Loucy (cell line): Measurements from ENCODE around the gene FAM131B.

ENCODE experiments used
- EZH2phosphoT487 ChIP-seq: fragments of 200-600 bp; IDR thresholded peaks from 2 replicates; pipeline ENCODE4 v1.6.1; 2018; ENCODE audit warnings: antibody characterized with exemption, mild to moderate bottlenecking, moderate library complexity, borderline replicate concordance
- TF ChIP-seq, protein P1 (sequence below): fragments of 200-600 bp; sonication (generic); conservative IDR thresholded peaks from 2 replicates; pipeline ENCODE4 v1.5.1; 2014; ENCODE audit warnings: mild to moderate bottlenecking, antibody characterized with exemption, low read length

DNA sequence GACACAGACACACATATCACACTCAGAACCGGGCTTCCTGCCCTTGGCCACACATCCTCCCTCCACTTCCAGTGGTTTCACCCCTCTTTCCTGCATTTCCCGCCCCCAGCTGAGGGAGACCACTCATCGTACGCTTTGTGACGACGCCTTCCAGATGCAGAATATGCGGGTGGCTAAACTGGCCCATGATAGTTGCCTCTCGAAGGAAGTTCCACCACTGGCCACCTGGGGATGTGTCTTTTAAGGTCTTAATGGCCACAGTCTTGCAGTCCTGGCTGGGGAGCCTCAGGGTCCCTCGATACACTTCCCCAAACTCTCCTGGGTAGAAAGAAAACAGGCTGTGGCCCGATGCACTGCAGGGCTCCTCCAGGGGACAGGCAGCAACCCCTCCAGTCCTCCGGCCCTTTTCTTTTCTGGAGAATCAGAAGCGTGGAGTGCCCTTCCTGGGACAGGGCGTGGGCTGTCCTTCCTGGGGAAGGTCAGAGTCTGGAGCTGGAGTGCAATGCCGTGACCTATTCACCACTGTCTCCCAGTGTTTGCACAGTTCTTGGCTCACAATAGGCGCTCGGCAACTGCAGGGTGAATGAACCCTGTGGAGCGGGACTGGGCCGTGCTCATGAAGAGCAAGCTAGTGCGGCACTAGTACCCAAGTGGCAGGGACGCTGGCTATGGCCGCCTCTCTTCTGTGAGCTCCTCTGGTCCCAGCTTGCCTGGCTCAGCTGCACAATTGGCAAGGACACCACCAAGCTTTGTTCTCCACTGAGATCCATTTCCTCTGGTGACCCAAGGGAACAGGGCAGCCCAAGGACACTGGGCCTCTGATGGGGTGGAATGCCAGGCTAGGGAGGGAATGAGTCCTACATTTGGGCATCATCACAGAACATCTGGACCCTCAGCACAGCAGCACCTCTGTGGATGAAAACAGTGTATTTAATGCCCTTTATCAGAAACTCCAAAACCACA lies 33.0 kb upstream of the FAM131B start:
- TF ChIP-seq, protein P1, sequence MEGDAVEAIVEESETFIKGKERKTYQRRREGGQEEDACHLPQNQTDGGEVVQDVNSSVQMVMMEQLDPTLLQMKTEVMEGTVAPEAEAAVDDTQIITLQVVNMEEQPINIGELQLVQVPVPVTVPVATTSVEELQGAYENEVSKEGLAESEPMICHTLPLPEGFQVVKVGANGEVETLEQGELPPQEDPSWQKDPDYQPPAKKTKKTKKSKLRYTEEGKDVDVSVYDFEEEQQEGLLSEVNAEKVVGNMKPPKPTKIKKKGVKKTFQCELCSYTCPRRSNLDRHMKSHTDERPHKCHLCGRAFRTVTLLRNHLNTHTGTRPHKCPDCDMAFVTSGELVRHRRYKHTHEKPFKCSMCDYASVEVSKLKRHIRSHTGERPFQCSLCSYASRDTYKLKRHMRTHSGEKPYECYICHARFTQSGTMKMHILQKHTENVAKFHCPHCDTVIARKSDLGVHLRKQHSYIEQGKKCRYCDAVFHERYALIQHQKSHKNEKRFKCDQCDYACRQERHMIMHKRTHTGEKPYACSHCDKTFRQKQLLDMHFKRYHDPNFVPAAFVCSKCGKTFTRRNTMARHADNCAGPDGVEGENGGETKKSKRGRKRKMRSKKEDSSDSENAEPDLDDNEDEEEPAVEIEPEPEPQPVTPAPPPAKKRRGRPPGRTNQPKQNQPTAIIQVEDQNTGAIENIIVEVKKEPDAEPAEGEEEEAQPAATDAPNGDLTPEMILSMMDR = no peak; the same call in 1 of the 2 replicates
- TF ChIP-seq EZH2phosphoT487 = no peak
